Forelimb muscle (tissue), 1 donor: ENCODE measurements around the gene DPP7. TPM values are rescaled to one million over a fixed set of nuclear protein-coding genes. Genes with fewer than 3 reads are reported as not detected.
"Not testable (repeated sequence)": the region's sequence is repeated elsewhere in the genome, so short reads cannot be mapped to it uniquely, and the experiment has no call there.

Experiments used
- DNase-seq: peaks from one replicate; pipeline ENCODE4 v3.0.0-alpha.2; 2013; ENCODE audit warnings: low read depth
- polyA plus RNA-seq: library from polyadenylated mRNA; unstranded; fragments of 120-200 nt; gene quantifications from one replicate; pipeline ENCODE4 v1.2.1, GENCODE V29; 2013; ENCODE audit not compliant: insufficient read length

Gene DPP7
- polyA plus RNA-seq, 1 donor = 21.7 TPM

GRCh38 chr9:137148242-137148641 lies 33.7 kb upstream of the DPP7 start:
- DNase-seq = no peak

DNA sequence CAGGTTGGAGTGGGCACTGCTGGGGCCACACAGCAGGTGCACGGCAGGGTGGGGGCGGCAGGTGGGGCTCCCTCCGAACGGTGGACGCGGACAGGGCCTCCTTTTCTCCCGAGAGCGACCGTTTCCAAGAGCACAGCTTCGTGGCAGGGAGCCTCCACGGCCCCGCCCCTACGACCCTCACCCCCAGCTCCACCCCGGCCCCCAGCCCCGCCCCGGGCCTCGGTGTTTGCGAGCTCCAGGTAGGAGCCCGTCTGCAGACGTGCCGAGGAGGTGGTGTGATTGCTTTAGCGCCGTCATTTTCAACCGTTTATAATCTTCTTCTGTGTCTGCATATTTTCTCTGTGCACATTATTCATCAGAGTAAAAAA lies 33.2 kb upstream of the DPP7 start:
- DNase-seq = no peak

- no peak for DNase-seq
Observed at GRCh38 chr9:137147091-137147792, 32.7 kb upstream of the DPP7 start.

DNA sequence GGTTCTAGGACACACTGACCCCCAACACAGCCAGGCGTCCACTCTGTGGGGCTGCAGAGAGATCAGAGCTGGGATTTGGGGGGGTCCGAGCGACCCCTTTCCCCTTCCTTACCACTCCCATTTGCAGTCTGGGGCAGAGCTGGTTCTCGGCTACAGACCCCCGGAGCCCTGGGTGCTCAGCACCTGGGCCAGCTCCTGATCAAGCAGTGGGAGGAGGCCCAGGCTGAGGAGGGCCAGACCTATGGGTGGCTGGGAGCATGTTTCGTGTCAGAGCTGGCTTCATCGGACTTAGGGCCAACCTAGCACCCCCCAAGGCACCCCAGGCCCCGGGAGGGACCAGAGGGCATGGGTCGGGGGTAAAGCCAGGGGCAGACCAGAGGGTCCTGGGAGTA lies 32.0 kb upstream of the DPP7 start:
- no peak for DNase-seq

DNA sequence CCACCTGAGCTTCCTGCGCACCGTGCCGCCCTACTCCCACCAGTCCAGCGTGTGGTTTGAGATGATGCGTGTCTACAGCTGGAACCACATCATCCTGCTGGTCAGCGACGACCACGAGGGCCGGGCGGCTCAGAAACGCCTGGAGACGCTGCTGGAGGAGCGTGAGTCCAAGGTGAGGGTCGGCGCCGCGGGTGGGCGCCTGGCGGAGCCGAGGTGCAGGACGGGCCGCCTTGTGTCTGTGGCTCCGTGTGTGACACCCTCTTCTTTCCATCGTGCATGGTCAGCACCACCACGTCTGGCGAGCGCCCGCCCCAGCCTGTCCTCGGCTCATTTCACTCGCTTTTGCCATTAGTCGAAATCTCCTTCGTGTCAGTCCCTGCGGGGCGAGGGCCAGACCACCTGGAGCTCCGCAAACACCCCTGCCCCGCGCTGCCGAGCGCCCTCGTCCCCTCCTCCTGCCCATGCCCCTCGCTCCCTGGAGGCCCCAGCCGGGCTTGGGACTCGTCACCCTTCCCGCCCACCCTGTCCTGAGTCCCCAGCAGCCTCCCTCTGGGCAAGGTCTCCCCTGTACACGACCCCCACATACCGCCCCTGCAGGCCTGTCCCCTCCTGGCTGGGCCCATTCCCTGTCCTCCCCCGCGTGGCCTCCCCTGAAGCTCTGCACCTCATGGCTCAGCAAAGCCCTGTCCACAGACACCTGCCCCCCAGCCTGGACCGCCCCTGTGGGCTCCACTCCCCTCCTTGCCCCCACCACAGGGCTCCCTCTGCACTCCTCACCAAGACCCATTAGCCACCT lies 31.4 kb upstream of the DPP7 start:
- DNase-seq = no peak

DNA sequence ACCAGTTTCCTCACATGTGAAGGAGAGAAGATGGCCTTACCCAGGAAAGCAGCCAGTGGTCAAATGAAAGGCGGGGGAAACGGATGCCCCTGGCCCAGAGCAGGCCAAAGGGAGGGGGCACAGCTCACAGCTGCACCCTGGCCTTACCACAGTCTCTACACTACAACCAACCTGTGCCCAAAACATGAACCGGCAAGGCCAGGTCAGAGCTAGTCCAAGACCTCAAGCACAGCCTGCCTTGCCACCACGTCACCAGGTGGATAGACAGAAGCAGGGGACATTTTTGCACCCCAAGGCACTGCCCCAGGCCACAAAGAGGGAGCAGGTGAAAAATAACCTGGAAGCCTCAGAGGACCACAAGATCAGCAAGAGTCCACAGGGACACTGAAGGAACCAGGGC lies 28.9 kb upstream of the DPP7 start:
- no peak for DNase-seq

DNA sequence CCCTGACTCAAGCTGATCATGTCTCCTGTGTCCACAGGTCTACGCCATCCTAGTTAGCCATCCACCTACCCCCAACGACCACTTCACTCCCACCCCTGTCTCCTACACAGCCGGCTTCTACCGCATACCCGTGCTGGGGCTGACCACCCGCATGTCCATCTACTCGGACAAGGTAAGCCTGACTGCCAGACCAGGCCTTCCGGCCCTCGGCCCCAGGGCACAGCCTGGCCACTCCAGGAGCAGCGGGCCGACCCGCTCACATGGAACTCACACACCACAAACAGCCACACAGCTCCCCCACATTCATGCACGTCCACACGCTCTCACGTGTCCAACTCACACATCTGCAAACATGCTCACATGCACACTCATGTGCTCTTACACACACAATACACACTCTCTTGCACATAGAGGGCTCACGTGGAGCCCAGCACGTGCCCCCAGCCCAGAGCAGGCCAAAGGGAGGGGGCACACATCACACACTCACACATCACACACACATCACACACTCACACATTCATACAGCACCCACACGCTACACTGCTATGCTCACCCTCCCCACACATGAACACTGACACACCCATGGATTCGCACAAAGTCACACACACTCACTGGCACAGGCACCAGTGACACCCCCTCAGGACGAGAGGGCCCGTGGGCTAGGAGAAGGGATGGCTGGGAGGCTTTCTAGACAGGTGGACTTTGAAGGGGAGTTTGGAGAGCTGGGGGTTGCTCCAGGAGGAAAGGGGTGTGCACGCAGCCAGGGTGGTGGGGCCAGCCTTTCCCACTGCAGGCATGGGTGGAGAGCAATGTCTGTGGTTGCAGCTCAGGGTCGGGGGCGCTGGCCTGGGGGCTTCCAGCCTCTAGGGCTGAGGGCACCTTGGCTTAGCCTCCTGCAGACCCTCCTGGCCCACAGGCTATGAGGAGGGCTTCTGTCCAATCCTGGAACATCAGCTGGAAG lies 27.7 kb upstream of the DPP7 start:
- no peak for DNase-seq

DNA sequence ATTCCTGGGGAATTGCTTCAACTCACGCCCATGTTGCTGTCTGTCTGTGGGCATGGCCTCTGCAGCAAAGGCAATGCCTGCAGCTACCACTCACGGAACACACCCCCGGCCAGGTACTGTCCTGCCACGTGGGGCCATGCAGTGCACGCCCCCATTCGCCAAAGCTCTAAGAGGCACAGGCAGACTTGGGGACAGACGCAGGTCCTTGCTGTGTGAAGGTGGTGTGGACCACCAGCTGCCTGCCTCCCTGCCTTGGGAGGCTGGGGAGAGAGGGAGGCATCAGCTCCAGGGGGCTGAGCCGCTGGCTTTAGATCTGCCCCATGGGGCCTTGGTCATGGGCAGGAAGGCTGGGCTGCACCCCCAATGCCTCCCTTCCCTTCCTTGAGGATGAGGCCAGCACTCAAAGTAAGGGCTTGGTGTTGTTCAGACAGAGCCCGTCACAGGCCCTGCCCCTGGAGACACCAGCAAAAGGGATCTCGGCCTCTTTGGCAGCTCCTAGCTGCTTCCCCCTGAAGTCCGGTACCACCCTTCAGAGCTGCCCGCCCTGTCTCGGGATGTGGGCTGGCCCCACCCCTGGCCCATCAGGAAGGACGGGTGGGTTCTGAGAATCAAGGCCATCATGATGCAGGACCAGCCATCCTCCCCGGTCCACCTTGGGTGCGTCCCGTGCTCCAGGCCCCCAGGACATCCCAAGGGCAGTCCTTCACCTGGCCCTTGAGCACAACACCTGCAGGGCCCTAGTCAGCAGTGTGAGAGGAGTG lies 26.7 kb upstream of the DPP7 start:
- no peak for DNase-seq

- DNase-seq = no peak
Observed at GRCh38 chr9:137140151-137141012, 25.8 kb upstream of the DPP7 start.

- DNase-seq = no peak
Observed at GRCh38 chr9:137139468-137140150, 25.1 kb upstream of the DPP7 start.

DNA sequence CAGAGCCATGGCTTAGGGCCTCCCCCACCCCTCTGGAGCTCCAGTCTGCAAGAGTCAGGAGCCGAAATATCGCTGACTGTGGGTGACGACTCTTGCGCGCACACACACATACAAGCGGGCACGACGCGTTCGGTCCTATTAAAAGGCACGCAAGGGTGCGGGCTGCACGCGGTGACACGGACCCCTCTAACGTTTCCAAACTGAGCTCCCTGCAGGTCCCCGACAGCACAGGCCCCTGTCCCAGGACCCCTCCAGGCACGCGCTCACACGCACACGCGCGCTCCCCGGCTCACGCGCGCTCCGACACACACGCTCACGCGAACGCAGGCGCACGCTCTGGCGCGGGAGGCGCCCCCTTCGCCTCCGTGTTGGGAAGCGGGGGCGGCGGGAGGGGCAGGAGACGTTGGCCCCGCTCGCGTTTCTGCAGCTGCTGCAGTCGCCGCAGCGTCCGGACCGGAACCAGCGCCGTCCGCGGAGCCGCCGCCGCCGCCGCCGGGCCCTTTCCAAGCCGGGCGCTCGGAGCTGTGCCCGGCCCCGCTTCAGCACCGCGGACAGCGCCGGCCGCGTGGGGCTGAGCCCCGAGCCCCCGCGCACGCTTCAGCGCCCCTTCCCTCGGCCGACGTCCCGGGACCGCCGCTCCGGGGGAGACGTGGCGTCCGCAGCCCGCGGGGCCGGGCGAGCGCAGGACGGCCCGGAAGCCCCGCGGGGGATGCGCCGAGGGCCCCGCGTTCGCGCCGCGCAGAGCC lies 24.4 kb upstream of the DPP7 start, which contains the start of gene GRIN1:
Gene GRIN1, plus strand, starts transcription at position 433 of the 746 bp plus-strand sequence. CDS start 333 bp downstream, outside the sequence.
- no peak for DNase-seq

GRCh38 chr9:137138058-137138721 lies 23.7 kb upstream of the DPP7 start:
- DNase-seq = no peak

- no peak for DNase-seq
Observed at GRCh38 chr9:137136881-137137607, 22.5 kb upstream of the DPP7 start.

DNA sequence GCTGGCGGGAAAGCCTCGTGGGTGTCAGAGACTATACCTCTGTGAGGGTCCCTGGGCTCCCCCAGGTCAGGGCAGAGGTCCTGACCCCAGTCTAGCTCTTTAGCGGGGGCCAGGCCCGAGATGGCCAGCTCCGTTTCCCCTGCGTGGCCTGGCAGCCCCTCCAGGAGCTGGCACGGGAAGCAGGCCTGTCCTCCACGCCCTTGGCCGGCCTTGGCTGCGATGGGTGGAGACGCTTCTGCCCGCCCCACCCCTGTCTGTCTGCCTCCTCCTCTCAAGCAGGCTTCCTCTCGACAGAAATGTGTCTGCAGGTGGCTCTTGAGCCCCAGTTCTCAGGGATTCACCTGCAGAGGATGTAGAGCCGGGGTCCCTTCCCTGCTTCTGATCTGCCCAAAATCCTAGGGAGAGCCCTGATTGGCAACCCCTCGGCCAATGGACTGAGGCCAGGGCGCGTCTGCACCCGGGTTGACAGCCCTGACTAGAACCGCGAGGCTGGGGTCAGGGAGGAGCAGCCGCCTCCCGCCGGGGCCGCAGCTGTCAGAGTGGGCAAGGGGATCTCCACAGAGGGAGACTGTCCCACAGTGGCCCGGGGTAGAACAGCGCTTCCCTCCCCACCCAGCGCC lies 21.8 kb upstream of the DPP7 start:
- no peak for DNase-seq

DNA sequence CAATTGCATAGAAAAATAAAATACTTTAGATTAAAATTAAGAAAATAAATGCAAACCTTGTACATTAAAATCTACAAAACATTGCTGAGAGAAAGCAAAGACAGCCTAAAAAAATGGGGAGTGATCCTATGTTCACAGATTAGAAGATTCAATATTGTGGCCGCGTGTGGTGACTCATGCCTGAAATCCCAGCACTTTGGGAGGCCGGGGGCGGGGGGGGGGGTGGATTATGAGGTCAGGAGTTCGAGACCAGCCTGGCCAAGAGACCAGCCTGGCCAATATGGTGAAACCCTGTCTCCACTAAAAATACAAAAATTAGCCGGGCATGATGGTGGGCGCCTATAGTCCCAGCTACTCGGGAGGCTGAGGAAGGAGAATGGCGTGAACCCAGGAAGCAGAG lies 20.6 kb upstream of the DPP7 start:
- DNase-seq = not testable (repeated sequence)

DNA sequence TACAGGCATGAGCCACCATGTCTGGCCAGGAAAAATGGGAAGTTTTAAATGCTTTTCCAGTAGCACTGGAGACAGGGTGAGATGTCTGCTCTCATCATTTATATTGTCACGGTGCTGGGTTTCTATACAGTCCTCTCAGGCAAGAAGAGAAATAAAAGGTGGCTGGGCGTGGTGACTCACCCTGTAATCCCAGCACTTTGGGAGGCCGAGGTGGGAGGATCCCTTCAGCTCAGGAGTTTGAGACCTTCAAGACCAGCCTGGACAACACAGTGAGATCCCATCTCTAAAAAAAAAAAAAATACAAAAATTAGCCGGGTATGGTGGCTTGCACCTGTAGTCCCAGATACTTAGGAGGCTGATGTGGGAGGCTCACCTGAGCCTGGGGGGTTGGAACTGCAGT lies 19.7 kb upstream of the DPP7 start:
- DNase-seq = no peak

- DNase-seq = no peak
Observed at GRCh38 chr9:137130176-137130755, 15.7 kb upstream of the DPP7 start.
